Erythroblast (primary cell): ENCODE data around the gene CNIH1.
"Not testable (repeated sequence)": the region's sequence is repeated elsewhere in the genome, so short reads cannot be mapped to it uniquely, and the experiment has no call there.

Experiments
- DNase-seq, 2 experiments: peaks; one replicate each; lab custom pipeline; 2025; lab: John Stamatoyannopoulos, UW
- GATA1 ChIP-seq: IDR thresholded peaks from 2 replicates; pipeline ENCODE4 v1.6.1; 2011; ENCODE audit warnings: low read depth, mild to moderate bottlenecking, control low read depth, low read length, moderate library complexity
- POLR2A ChIP-seq: IDR thresholded peaks from 2 replicates; pipeline ENCODE4 v1.6.1; 2011; ENCODE audit warnings: mild to moderate bottlenecking, low read length

CNIH1 gene

GRCh38 chr14:54396183-54396492, 45.0 kb downstream of the CNIH1 start:
- no peak for DNase-seq
- TF ChIP-seq POLR2A (no peak), GATA1 (no peak)

DNA sequence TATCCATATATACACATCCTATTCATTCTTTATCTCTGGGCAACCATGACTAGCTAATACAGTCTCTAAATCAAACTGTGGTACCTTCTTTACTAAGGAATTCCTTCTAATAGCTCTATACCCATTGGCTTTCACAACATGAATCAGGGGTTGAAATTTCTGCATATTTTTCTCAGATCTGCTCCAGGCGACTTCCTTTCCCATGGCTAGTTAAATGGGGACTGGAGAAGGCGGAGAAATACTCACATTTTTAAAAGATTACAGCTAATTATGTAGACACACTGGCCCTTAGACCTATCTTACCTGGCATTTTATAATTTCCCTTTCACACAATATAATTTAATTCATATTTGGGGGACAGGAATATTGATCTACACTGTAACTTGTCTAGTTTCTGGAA, 45.5 kb downstream of the CNIH1 start:
- TF ChIP-seq GATA1 (no peak), POLR2A (no peak)
- no peak for DNase-seq

DNA sequence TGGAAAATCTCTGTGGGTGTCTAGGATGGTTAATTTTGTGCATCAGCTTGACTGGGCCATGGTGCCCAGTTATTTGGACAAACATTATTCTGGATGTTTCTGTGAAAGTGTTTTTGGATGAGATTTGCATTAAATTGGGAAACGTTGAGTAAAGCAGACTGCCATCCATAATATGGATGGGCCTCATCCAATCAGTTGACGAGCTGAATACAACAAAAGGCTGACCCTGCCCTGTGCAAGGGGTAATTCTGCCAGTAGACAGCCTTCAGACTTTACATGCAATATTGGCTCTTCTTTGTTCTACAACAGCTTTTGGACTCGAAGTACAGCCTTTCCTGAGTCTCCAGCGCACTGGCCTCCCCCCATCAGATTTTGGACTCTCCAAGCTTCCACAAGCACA, 45.9 kb downstream of the CNIH1 start:
- no peak for TF ChIP-seq POLR2A
- TF ChIP-seq GATA1, result no peak

GRCh38 chr14:54394596-54394995, 46.6 kb downstream of the CNIH1 start:
- TF ChIP-seq POLR2A, result no peak
- no peak for TF ChIP-seq GATA1
- no peak for DNase-seq

More for the DNA sequence above, 45.9 kb downstream of the CNIH1 start:
- DNase-seq, result no peak

DNA sequence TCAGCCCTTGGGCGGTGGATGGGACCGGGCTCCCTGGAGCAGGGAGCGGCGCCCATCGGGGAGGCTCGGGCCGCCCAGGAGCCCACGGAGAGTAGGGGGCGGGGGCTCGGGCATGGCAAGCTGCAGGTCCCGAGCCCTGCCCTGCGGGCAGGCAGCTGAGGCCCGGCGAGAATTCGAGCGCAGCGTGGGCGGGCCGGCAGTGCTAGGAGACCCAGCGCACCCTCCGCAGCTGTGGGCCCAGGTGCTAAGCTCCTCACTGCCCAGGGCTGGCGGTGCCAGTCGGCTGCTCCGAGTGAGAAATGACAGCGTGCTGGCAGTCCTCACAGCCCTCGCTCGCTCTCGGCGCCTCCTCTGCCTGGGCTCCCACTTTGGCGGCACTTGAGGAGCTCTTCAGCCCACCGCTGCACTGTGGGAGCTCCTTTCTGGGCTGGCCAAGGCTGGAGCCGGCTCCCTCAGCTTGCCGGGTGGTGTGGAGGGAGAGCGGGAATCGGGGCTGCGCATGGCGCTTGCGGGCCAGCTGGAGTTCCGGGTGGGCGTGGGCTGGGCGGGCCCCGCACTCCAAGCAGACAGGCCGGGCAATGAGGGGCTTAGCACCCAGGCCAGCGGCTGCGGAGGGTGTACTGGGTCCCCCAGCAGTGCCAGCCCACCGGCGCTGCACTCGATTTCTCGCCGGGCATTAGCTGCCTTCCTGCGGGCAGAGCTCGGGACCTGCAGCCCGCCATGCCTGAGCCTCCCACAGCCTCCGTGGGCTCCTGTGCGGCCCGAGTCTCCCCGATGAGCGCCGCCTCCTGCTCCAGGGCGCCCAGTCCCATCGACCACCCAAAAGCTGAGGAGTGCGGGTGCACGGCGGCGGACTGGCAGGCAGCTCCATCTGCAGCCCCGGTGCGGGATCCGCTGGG, 47.9 kb downstream of the CNIH1 start:
- DNase-seq, result not testable (repeated sequence)

DNA sequence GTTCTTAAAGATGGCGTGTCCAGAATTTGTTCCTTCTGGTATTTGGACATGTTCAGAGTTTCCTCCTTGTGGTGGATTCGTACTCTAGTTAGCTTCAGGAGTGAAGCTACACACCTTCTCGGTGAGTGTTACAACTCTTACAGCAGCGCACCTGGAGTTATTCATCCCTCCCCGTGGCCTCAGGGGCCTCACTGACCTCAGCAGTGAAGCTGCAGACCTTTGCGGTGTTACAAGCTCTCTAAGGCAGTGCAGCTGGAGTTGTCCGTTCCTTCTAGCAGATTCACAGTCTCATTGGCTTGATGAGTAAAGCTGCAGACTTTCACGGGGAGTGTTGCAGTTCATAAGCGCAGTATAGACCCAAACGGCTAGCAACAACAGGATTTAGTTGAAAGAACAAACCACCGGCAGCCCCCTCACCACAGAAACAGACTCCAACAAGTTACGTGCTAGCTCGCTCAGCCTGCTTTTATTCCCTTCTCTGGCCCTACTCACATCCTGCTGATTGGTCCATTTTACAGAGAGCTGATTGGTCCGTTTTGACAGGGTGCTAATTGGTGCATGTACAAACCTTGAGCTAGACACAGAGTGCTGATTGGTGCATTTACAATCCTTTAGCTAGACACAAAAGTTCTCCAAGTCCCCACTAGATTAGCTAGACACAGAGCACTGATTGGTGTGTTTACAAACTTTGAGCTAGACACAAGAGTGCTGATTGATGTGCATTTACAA, 48.9 kb downstream of the CNIH1 start:
- TF ChIP-seq POLR2A (no peak), GATA1 (no peak)
- no peak for DNase-seq

GRCh38 chr14:54387328-54387727, 53.8 kb downstream of the CNIH1 start:
- DNase-seq, result no peak
- no peak for TF ChIP-seq POLR2A
- no peak for TF ChIP-seq GATA1

- no peak for DNase-seq
- TF ChIP-seq POLR2A (no peak), GATA1 (no peak)
These were observed 55.6 kb downstream of the CNIH1 start for GRCh38 chr14:54385556-54385955.

GRCh38 chr14:54383835-54384234, 57.3 kb downstream of the CNIH1 start:
- TF ChIP-seq POLR2A (no peak), GATA1 (no peak)
- DNase-seq, result no peak

GRCh38 chr14:54381821-54382220, 59.4 kb downstream of the CNIH1 start:
- no peak for TF ChIP-seq GATA1
- no peak for TF ChIP-seq POLR2A
- DNase-seq, result no peak

DNA sequence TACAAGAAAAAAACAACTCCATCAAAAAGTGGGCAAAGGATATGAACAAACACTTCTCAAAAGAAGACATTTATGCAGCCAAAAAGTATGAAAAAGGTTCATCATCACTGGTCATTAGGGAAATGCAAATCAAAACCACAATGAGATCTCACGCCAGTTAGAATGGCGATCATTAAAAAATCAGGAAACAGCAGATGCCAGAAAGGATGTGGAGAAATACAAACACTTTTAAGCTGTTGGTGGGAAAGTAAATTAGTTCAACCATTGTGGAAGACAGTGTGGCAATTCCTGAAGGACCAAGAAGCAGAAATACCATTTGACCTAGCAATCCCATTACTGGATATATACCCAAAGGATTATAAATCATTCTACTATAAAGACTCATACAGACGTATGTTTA, 60.6 kb downstream of the CNIH1 start:
- not testable (repeated sequence) for DNase-seq

- DNase-seq, result not testable (repeated sequence)
These were observed 62.3 kb downstream of the CNIH1 start for GRCh38 chr14:54378893-54379292.

GRCh38 chr14:54377501-54377900, 63.7 kb downstream of the CNIH1 start:
- TF ChIP-seq POLR2A (no peak), GATA1 (no peak)
- no peak for DNase-seq

DNA sequence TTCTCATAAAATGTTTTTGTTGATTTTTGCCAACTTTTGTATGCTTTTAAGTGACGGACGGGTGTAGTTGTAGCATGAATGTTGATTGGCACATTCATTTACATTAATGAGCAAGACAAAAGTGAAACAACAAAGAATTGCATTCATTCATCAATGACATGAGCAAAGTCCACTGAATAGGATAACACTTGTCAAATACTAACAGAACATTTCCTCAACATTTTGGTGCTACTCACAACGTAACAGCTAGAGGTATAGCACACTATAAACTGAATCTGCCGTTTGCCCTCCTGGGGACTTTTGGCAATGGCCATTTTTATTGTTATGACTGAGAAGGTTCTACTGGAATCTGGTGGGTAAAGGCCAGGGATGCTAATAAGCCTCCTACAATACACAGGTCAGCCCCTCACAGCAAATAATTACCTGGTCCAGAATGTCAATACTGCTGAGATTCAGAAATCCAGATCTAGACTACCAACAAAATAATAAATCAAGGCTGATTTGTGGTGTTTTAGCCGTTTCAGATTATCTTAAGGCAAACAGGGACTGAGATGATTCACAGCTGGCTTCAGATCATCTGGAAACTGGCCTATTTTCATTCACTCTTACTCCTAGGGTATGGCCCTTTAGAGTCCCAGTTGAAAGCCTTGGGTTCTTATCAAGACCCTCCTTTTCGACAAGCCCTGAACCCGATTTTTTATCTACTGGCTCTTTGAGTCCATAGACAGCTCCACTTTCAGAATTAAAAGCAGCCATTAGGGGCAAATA, 66.9 kb downstream of the CNIH1 start:
- TF ChIP-seq GATA1, result no peak
- TF ChIP-seq POLR2A, result no peak
- DNase-seq, result no peak
